GM23338 (cell line): ENCODE data around the gene CADPS2.

Experiments used
- CREB1 ChIP-seq: fragments of 250-450 bp; sonication (Bioruptor Pico); IDR thresholded peaks from 2 replicates; pipeline ENCODE4 v1.5.0; 2020; ENCODE audit warnings: low read depth, mild to moderate bottlenecking, moderate library complexity
- CTCF ChIP-seq, 2 experiments: fragments of 200-600 bp in 1 of 2; sonication (generic) in 1 of 2; conservative IDR thresholded peaks; 2 replicates each; pipeline versions ENCODE4 v1.5.1 to v1.6.1; 2016 to 2017; ENCODE audit warnings: antibody characterized with exemption in 2 of 2, low read depth in 2 of 2, mild to moderate bottlenecking in 2 of 2, moderate library complexity in 1 of 2
- ETS1 ChIP-seq: IDR thresholded peaks from 2 replicates; pipeline ENCODE4 v1.6.1; 2016; ENCODE audit warnings: antibody characterized with exemption
- EZH2 ChIP-seq: fragments of 200-600 bp; sonication (generic); IDR thresholded peaks from one replicate; pipeline ENCODE4 v1.8.0; 2017; ENCODE audit warnings: antibody characterized with exemption, mild to moderate bottlenecking, low read depth; ENCODE audit not compliant: unreplicated experiment
- EZH2phosphoT487 ChIP-seq: fragments of 200-600 bp; sonication (generic); IDR thresholded peaks from one replicate; pipeline ENCODE4 v1.8.1; 2018; ENCODE audit warnings: antibody characterized with exemption; ENCODE audit not compliant: unreplicated experiment
- JUNB ChIP-seq: IDR thresholded peaks from one replicate; pipeline ENCODE4 v1.6.1; 2016; ENCODE audit warnings: antibody characterized with exemption; ENCODE audit not compliant: unreplicated experiment
- NANOG ChIP-seq: IDR thresholded peaks from 2 replicates; pipeline ENCODE4 v1.6.1; 2016; ENCODE audit warnings: antibody characterized with exemption, borderline replicate concordance
- POLR2AphosphoS5 ChIP-seq: IDR thresholded peaks from 2 replicates; pipeline ENCODE4 v1.6.1; 2016; ENCODE audit warnings: antibody characterized with exemption, low read depth
- REST ChIP-seq: IDR thresholded peaks from one replicate; pipeline ENCODE4 v1.6.1; 2018; ENCODE audit warnings: antibody characterized with exemption; ENCODE audit not compliant: unreplicated experiment
- STAT1 ChIP-seq: IDR thresholded peaks from one replicate; pipeline ENCODE4 v1.6.1; 2016; ENCODE audit warnings: antibody characterized with exemption; ENCODE audit not compliant: unreplicated experiment
- ZNF114 ChIP-seq: fragments of 250-450 bp; sonication (Bioruptor Pico); IDR thresholded peaks from 2 replicates; pipeline ENCODE4 v1.5.0; 2020; ENCODE audit warnings: mild to moderate bottlenecking, moderate library complexity
- ZNF331 ChIP-seq: fragments of 250-450 bp; sonication (Bioruptor Pico); IDR thresholded peaks from 2 replicates; pipeline ENCODE4 v1.5.0; 2020; ENCODE audit warnings: low read depth, mild to moderate bottlenecking, moderate library complexity

GRCh38 chr7:122454776-122455507 is 431.3 kb downstream of the CADPS2 start:
- no peak for TF ChIP-seq CTCF (conservative IDR thresholded peaks at IDR 0.05; ENCODE audit: low read depth in 2 of 2)
- no peak for TF ChIP-seq EZH2
- TF ChIP-seq REST = no peak
- no peak for TF ChIP-seq POLR2AphosphoS5
- no peak for TF ChIP-seq NANOG
- no peak for TF ChIP-seq CREB1 (CRISPR knock-in tag)
- no peak for TF ChIP-seq EZH2phosphoT487
- no peak for TF ChIP-seq ZNF114 (CRISPR knock-in tag)
- TF ChIP-seq JUNB = no peak
- TF ChIP-seq ETS1 = no peak
- TF ChIP-seq STAT1 = no peak
- TF ChIP-seq ZNF331 (CRISPR knock-in tag) = no peak
